Keratinocyte (primary cell): ENCODE results near the gene MTMR2.

Experiments
- CTCF ChIP-seq, 3 experiments: IDR thresholded peaks in 1 of 3; conservative IDR thresholded peaks in 1 of 3; optimal IDR thresholded peaks in 1 of 3; 2 replicates in 2 of 3; 3 replicates in 1 of 3; pipeline versions ENCODE3 to v1.5.1; 2011; ENCODE audit warnings: low read length in 3 of 3, mild to moderate bottlenecking in 3 of 3, moderate library complexity in 2 of 3, control low read depth in 1 of 3, inconsistent platforms in 1 of 3; ENCODE audit not compliant: insufficient read depth in 2 of 3; ENCODE audit errors: extremely low read depth in 1 of 3
- EZH2 ChIP-seq: IDR thresholded peaks from one replicate; pipeline ENCODE4 v1.6.1; 2012; ENCODE audit warnings: inconsistent platforms, mild to moderate bottlenecking, low read length, moderate library complexity

GRCh38 chr11:95794086-95794485 is 129.8 kb downstream of the MTMR2 start:
- TF ChIP-seq EZH2 (no peak), CTCF (optimal IDR thresholded peaks at IDR 0.05 in 1 of 3, IDR thresholded peaks at IDR 0.05 in 1 of 3, conservative IDR thresholded peaks at IDR 0.05 in 1 of 3; ENCODE audit: extremely low read depth in 1 of 3, insufficient read depth in 2 of 3, low read length in 3 of 3) (no peak)
